ENCODE measurements around the gene PHRF1. TPM values are rescaled to one million over a fixed set of nuclear protein-coding genes. Genes with fewer than 3 reads are reported as not detected.
A peak's percentile ranks its signal among the peaks of the same experiment; 100 is the strongest.

PHRF1 gene
- total and polyA plus RNA-seq, 9 of the 15 experiments (the other 6 are each of a cell fraction or from before 2014, with no cell fraction given), result 0.07 to 37.2 (median 7.7) TPM

DNA sequence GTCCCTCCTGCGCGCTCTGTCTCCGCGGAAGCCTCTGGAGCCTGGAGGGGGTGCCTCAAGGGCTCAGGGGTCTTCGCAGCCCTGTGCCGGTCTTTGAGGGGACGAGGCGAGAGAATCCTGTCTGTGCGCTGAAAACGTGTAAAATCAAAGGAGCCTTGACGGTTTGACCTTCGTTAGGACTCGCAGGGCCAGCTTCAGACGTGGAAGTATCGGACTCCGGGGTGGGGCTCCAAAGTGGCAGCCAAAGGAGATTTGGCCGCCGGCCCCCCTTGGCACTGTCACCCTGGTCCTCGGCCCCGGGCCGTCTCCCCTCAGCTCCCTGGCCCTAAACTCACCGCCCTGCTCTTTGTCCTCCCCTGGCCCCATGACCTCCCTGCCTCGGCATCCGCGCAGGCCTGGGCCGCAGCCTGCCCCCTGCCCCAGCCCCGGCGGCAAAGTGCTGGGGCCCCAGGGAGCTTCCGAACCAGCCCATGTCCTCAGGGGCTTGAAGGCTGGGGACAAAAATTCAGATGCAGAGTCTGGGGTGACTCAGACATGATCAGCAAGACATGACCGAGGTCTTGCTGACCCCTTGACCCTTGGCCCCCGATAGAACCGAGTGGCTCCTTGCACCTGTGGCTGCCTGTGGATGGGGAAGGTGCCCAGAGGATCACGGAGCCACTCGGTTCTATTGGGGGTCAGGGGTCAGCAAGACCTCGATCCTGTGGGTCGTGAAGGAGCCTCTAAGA, 6.9 kb upstream of the PHRF1 start (continued):
- TF ChIP-seq DIDO1 (tag; IDR thresholded peaks at IDR 0.05; ENCODE audit: low read depth), result no peak
- TF ChIP-seq SP2 (IDR thresholded peaks at IDR 0.05; ENCODE audit: extremely low read depth, low read depth, low read length, poor library complexity, severe bottlenecking), result no peak
- no peak for TF ChIP-seq ZNF253 (CRISPR knock-in tag; conservative IDR thresholded peaks at IDR 0.05)
- TF ChIP-seq ZNF551 (CRISPR knock-in tag; IDR thresholded peaks at IDR 0.05), result no peak
- TF ChIP-seq HDAC3 (IDR thresholded peaks at IDR 0.05; ENCODE audit: borderline replicate concordance, partially characterized antibody), result no peak
- TF ChIP-seq, protein P1, sequence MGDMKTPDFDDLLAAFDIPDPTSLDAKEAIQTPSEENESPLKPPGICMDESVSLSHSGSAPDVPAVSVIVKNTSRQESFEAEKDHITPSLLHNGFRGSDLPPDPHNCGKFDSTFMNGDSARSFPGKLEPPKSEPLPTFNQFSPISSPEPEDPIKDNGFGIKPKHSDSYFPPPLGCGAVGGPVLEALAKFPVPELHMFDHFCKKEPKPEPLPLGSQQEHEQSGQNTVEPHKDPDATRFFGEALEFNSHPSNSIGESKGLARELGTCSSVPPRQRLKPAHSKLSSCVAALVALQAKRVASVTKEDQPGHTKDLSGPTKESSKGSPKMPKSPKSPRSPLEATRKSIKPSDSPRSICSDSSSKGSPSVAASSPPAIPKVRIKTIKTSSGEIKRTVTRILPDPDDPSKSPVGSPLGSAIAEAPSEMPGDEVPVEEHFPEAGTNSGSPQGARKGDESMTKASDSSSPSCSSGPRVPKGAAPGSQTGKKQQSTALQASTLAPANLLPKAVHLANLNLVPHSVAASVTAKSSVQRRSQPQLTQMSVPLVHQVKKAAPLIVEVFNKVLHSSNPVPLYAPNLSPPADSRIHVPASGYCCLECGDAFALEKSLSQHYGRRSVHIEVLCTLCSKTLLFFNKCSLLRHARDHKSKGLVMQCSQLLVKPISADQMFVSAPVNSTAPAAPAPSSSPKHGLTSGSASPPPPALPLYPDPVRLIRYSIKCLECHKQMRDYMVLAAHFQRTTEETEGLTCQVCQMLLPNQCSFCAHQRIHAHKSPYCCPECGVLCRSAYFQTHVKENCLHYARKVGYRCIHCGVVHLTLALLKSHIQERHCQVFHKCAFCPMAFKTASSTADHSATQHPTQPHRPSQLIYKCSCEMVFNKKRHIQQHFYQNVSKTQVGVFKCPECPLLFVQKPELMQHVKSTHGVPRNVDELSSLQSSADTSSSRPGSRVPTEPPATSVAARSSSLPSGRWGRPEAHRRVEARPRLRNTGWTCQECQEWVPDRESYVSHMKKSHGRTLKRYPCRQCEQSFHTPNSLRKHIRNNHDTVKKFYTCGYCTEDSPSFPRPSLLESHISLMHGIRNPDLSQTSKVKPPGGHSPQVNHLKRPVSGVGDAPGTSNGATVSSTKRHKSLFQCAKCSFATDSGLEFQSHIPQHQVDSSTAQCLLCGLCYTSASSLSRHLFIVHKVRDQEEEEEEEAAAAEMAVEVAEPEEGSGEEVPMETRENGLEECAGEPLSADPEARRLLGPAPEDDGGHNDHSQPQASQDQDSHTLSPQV (IDR thresholded peaks at IDR 0.05), result 0 out of 2 replicates have a peak, but pooled peaks have one; percentile 12
- no peak for TF ChIP-seq ZNF146 (CRISPR knock-in tag; IDR thresholded peaks at IDR 0.05; ENCODE audit: unreplicated experiment)
- no peak; a peak in 1 of 4 replicates for TF ChIP-seq MAZ (CRISPR knock-in tag; conservative IDR thresholded peaks at IDR 0.05 in 1 of 2, IDR thresholded peaks at IDR 0.05 in 1 of 2)
- no peak for TF ChIP-seq NR1H2 (CRISPR knock-in tag; IDR thresholded peaks at IDR 0.05)
- TF ChIP-seq BRCA1 (IDR thresholded peaks at IDR 0.05), result no peak
- TF ChIP-seq BRCA1 (CRISPR knock-in tag; IDR thresholded peaks at IDR 0.05), result no peak
- no peak for TF ChIP-seq ZFP1 (CRISPR knock-in tag; IDR thresholded peaks at IDR 0.05)
- TF ChIP-seq EP300 (IDR thresholded peaks at IDR 0.05; ENCODE audit: low read length), result no peak
- TF ChIP-seq C11orf30 (IDR thresholded peaks at IDR 0.05; ENCODE audit: low read depth), result no peak
- no peak for TF ChIP-seq ZNF785 (CRISPR knock-in tag; IDR thresholded peaks at IDR 0.05)
- TF ChIP-seq MEF2D (tag; conservative IDR thresholded peaks at IDR 0.05; ENCODE audit: low read depth), result no peak
- TF ChIP-seq GABPB2 (CRISPR knock-in tag; conservative IDR thresholded peaks at IDR 0.05), result no peak
- no peak for TF ChIP-seq SRSF3 (IDR thresholded peaks at IDR 0.05; ENCODE audit: insufficient read depth, low read length)
- TF ChIP-seq ZNF165 (CRISPR knock-in tag; IDR thresholded peaks at IDR 0.05; ENCODE audit: borderline replicate concordance), result no peak
- no peak for TF ChIP-seq CBFA2T2 (conservative IDR thresholded peaks at IDR 0.05)
- TF ChIP-seq ZNF24 (IDR thresholded peaks at IDR 0.05), result no peak
- TF ChIP-seq, protein P2, sequence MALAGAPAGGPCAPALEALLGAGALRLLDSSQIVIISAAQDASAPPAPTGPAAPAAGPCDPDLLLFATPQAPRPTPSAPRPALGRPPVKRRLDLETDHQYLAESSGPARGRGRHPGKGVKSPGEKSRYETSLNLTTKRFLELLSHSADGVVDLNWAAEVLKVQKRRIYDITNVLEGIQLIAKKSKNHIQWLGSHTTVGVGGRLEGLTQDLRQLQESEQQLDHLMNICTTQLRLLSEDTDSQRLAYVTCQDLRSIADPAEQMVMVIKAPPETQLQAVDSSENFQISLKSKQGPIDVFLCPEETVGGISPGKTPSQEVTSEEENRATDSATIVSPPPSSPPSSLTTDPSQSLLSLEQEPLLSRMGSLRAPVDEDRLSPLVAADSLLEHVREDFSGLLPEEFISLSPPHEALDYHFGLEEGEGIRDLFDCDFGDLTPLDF (CRISPR knock-in tag; IDR thresholded peaks at IDR 0.05), result no peak
- TF ChIP-seq KHSRP (IDR thresholded peaks at IDR 0.05), result no peak
- no peak for TF ChIP-seq RFX1 (IDR thresholded peaks at IDR 0.05)
- no peak for TF ChIP-seq RAD21 (CRISPR knock-in tag; conservative IDR thresholded peaks at IDR 0.05 in 1 of 2, IDR thresholded peaks at IDR 0.05 in 1 of 2)
- no peak for TF ChIP-seq RHOXF2B (CRISPR knock-in tag; conservative IDR thresholded peaks at IDR 0.05)

All from K562 (cell line).